ENCODE data around the gene UFD1. TPM values are rescaled to one million over a fixed set of nuclear protein-coding genes. Genes with fewer than 3 reads are reported as not detected.

Gene UFD1
- total and polyA plus RNA-seq, 2 donors from 2014 or later, result 56.2 to 67.8 TPM

DNA sequence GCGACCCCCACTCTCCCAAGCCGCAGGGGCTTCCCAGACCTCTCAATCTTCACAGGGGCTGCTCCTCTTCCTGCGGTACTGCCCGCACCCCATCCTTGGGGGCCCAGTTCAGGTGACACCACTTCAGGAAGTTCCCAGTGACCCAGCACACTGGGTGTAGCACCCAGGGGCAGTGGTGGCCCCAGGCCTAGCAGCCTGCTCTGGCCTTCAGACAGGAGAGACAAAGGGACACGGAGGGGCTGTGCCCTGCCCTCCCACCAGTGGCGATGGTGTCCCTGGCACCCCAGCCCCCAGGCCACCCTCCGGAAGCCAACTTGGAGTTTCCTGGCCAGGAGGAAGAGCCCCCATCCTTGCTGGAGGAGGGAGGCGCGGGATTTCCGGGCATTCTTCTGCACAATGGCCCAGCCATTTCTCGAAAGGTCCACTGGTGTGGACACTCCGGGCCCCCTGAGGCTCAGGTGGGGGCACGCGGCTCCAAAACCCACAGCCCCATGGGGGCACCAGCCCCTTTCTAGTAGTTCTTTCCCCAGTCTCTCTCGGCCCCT is 46.2 kb upstream of the UFD1 start:
- Histone ChIP-seq H3K27ac (ENCODE audit: low read depth in 2 of 2, low read length in 2 of 2) (peak overlapping the region; percentile 71 to 88), H3K4me1 (ENCODE audit: control insufficient read depth in 2 of 3, insufficient read depth in 2 of 3, low read depth in 1 of 3, low read length in 3 of 3) (peaks cover 0 to 8% (median 0%) of the 10 kb centered on the region in 3 donors), H3K36me3 (ENCODE audit: control insufficient read depth in 2 of 3, insufficient read depth in 3 of 3, low read length in 3 of 3) (no peaks in the 10 kb centered on the region), H3K27me3 (ENCODE audit: control insufficient read depth, insufficient read depth, low read length) (no peaks in the 10 kb centered on the region), H3K9ac (ENCODE audit: low read length in 3 of 3) (no peak overlapping the region), H3K4me3 (ENCODE audit: low read length in 3 of 3) (peak overlapping the region in 1 of 3 donors; percentile 41), H3K9me3 (ENCODE audit: control insufficient read depth in 2 of 3, insufficient read depth in 1 of 3, low read length in 3 of 3) (no peaks in the 10 kb centered on the region)
- DNase-seq (peak in 2 of 5 donors; percentile 12 to 48), FAIRE-seq (no peak)
- TF ChIP-seq, protein P1, sequence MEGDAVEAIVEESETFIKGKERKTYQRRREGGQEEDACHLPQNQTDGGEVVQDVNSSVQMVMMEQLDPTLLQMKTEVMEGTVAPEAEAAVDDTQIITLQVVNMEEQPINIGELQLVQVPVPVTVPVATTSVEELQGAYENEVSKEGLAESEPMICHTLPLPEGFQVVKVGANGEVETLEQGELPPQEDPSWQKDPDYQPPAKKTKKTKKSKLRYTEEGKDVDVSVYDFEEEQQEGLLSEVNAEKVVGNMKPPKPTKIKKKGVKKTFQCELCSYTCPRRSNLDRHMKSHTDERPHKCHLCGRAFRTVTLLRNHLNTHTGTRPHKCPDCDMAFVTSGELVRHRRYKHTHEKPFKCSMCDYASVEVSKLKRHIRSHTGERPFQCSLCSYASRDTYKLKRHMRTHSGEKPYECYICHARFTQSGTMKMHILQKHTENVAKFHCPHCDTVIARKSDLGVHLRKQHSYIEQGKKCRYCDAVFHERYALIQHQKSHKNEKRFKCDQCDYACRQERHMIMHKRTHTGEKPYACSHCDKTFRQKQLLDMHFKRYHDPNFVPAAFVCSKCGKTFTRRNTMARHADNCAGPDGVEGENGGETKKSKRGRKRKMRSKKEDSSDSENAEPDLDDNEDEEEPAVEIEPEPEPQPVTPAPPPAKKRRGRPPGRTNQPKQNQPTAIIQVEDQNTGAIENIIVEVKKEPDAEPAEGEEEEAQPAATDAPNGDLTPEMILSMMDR (IDR thresholded peaks at IDR 0.05; ENCODE audit: borderline replicate concordance, extremely low read depth, insufficient read depth), result no peak
- intact Hi-C loops (cut with DNase I), result no loop called here

DNA sequence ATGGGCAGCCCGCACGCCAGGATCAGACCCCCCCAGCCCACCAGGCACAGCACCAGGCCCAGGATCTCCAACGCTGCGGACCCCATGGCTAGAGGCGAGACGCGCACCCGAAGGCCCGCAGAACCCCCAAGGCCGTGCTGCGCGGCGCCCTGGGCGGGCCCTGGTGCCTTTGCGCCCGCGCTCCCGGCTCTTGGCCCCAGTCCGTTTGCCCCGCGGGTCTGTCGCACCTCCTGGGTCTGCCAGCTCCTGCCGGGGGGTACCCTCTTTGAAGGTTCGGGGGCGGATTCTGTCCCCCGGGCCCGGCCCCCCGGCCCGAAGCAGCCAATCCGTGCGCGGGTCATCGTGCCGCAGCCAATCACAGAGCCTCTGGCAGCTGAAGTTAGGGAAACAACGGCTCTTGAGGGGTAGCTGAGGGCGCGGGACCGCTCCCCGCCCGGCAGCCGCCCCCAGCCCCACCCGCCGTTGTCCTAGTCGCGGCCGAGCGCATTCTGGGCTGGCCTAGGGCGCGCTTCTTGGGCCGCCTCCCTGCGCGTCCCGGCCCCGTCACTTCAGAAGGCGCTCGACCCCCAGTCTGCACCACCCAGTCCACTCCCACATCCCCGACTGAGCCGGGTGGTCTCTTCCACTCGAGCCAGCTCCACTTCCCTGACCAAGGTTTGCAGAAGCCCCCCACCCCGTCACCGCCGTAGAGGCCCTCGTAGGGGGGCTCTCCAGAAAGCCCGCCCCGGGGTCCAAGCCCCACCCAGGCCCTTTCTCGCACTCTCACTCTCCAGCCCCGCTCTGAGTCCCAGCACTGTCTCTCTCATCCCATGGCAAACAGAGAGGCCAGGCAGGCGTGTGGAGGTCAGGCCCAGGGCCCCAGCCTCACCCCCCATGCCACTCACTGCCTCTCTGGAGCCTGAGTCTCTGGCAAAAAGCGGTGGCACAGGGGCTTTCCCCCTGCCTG is 45.5 kb upstream of the UFD1 start, which contains the start of gene CLDN5:
TSS of gene CLDN5 (minus strand) at position 241 of the 946 bp plus-strand sequence. CDS start at position 86, 155 bp downstream.
- no peaks in the 10 kb centered on the region for H3K36me3 ChIP-seq (ENCODE audit: control insufficient read depth in 2 of 3, insufficient read depth in 3 of 3, low read length in 3 of 3)
- H3K9ac ChIP-seq (ENCODE audit: low read length in 3 of 3), result peak within 1 kb of the TSS in 1 of 3 donors; percentile 7
- peak within 1 kb of the TSS; percentile 31 to 42 (median 42) for H3K4me3 ChIP-seq (ENCODE audit: low read length in 3 of 3)
- no peaks in the 10 kb centered on the region for H3K9me3 ChIP-seq (ENCODE audit: control insufficient read depth in 2 of 3, insufficient read depth in 1 of 3, low read length in 3 of 3)
- intact Hi-C loops (cut with DNase I), result no loop called here
- FAIRE-seq, result no peak
- H3K4me1 ChIP-seq (ENCODE audit: control insufficient read depth in 2 of 3, insufficient read depth in 2 of 3, low read depth in 1 of 3, low read length in 3 of 3), result peaks cover 0 to 8% (median 0%) of the 10 kb centered on the region in 3 donors
- peak within 1 kb of the TSS; percentile 67 to 88 for H3K27ac ChIP-seq (ENCODE audit: low read depth in 2 of 2, low read length in 2 of 2)
- TF ChIP-seq, protein P1 (IDR thresholded peaks at IDR 0.05; ENCODE audit: borderline replicate concordance, extremely low read depth, insufficient read depth), result no peak
- no peaks in the 10 kb centered on the region for H3K27me3 ChIP-seq (ENCODE audit: control insufficient read depth, insufficient read depth, low read length)
- peak in 4 of 5 donors; percentile 64 to 84 (median 72) for DNase-seq

DNA sequence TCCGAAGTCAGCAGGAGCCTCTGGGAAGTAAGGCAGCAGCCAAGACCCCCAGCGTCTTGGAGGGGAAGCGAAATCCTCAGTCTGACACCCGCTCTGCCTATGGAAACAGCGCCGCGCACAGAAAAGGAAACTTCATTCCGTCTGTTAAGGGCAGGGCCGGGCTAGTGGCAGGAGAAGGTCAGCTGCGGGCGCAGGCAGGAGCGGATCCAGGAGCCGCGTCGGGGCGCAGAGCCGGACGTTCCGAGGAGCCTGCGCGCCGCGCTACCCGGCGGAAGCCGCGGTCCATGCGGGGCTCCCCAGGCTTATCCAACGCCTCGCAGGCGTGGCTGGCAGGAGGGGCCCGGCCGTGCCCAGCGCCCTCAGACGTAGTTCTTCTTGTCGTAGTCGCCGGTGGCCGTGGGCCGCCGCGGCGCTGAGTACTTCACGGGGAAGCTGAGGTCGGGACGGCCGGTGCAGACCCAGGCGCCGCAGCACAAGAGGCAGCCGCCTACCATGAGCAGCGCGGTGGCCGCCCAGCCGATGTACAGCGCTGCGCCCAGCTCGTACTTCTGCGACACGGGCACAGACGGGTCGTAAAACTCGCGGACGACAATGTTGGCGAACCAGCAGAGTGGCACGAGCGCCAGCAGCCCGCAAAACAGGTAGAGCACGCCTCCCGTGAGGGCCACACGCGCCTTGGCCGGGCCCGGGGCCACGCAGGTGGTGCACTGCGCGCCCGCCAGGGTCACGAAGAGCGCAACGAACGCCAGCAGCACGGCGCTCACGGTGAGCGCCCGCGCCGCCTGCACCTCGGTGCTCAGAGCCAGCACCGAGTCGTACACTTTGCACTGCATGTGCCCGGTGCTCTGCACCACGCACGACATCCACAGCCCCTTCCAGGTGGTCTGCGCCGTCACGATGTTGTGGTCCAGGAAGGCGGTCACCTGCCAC is 44.5 kb upstream of the UFD1 start:
- no peak for FAIRE-seq
- Histone ChIP-seq H3K27ac (ENCODE audit: low read depth in 2 of 2, low read length in 2 of 2) (peak overlapping the region in 1 of 2 donors; percentile 14), H3K36me3 (ENCODE audit: control insufficient read depth in 2 of 3, insufficient read depth in 3 of 3, low read length in 3 of 3) (no peaks in the 10 kb centered on the region), H3K27me3 (ENCODE audit: control insufficient read depth, insufficient read depth, low read length) (no peaks in the 10 kb centered on the region), H3K4me1 (ENCODE audit: control insufficient read depth in 2 of 3, insufficient read depth in 2 of 3, low read depth in 1 of 3, low read length in 3 of 3) (peaks cover 0 to 8% (median 0%) of the 10 kb centered on the region in 3 donors), H3K9me3 (ENCODE audit: control insufficient read depth in 2 of 3, insufficient read depth in 1 of 3, low read length in 3 of 3) (no peaks in the 10 kb centered on the region), H3K4me3 (ENCODE audit: low read length in 3 of 3) (peak overlapping the region; percentile 31 to 42 (median 42)), H3K9ac (ENCODE audit: low read length in 3 of 3) (peak overlapping the region in 1 of 3 donors; percentile 7)
- TF ChIP-seq, protein P1 (IDR thresholded peaks at IDR 0.05; ENCODE audit: borderline replicate concordance, extremely low read depth, insufficient read depth), result no peak
- intact Hi-C loops (cut with DNase I), result no loop called here
- DNase-seq, result peak in 3 of 5 donors; percentile 33 to 51 (median 42)

Measured in kidney (tissue), 14 donors.